GM12878 (cell line): ENCODE data around the gene CSNK1G2. TPM values are rescaled to one million over a fixed set of nuclear protein-coding genes. Genes with fewer than 3 reads are reported as not detected.
A peak's percentile ranks its signal among the peaks of the same experiment; 100 is the strongest.

Experiments
- ATAC-seq: fragments of 200-7000 bp; cut with Tn5 transposase; 3 replicates; pipeline ENCODE4 v1.9.1; 2020; ENCODE audit warnings: mild to moderate bottlenecking, moderate library complexity
- BruUV-seq: library from RNA; stranded (reverse); fragments of 400-500 nt; replicated peaks from 2 replicates; lab custom pipeline; 2021; lab: Mats Ljungman, UMichigan
- CTCF ChIA-PET: fragments of 300-600 bp; sonication (Branson Sonifier 250); formaldehyde crosslinking; extraction: SDS; loops from one replicate; lab custom pipeline; 2021; ENCODE audit warnings: inconsistent platforms; lab: Yijun Ruan, JAX
- POLR2A ChIA-PET: fragments of 350-600 bp; formaldehyde crosslinking; extraction: SDS; loops from one replicate; lab custom pipeline; 2021; ENCODE audit warnings: inconsistent platforms; lab: Charles Lee
- RAD21 ChIA-PET: fragments of 300-600 bp; sonication (Branson Sonifier 250); formaldehyde crosslinking; loops from one replicate; lab custom pipeline; 2023; ENCODE audit warnings: antibody characterized with exemption; ENCODE audit not compliant: unreplicated experiment; lab: Charles Lee
- SMC1A ChIA-PET: fragments of 300-600 bp; sonication (Branson Sonifier 250); formaldehyde crosslinking; loops from one replicate; lab custom pipeline; 2023; ENCODE audit not compliant: unreplicated experiment, uncharacterized antibody; lab: Charles Lee
- DNase-seq: peaks from one replicate; pipeline ENCODE4 v3.0.0-alpha.2; 2011; ENCODE audit warnings: low read depth, low spot score
- FAIRE-seq: peaks from 3 replicates; lab custom pipeline; 2011; peaks lifted over from hg19 to GRCh38; lab: Jason Lieb, UNC
- H2AFZ ChIP-seq: 2 replicates; pipeline ENCODE4 v1.6.0; 2011; ENCODE audit warnings: low read depth, low read length, control low read depth; ENCODE audit not compliant: control insufficient read depth
- H3K27ac ChIP-seq: 2 replicates; pipeline ENCODE4 v1.5.1; 2011; ENCODE audit warnings: control low read depth; ENCODE audit not compliant: control insufficient read depth, insufficient read depth
- H3K27me3 ChIP-seq, 2 experiments: replicated peaks in 1 of 2; 2 replicates each; pipeline versions ENCODE4 v1.6.0 to v1.6.1; 2011; ENCODE audit warnings: low read length in 1 of 2; ENCODE audit not compliant: control insufficient read depth in 2 of 2, insufficient read depth in 2 of 2
- H3K36me3 ChIP-seq, 2 experiments: 2 replicates each; pipeline ENCODE4 v1.5.1; 2011; ENCODE audit warnings: low read length in 1 of 2; ENCODE audit not compliant: control insufficient read depth in 2 of 2, insufficient read depth in 2 of 2
- H3K4me1 ChIP-seq: 2 replicates; pipeline ENCODE4 v1.6.1; 2011; ENCODE audit warnings: mild to moderate bottlenecking, low read length, moderate library complexity, mixed read lengths; ENCODE audit not compliant: control insufficient read depth, insufficient read depth
- H3K4me2 ChIP-seq: 2 replicates; pipeline ENCODE4 v1.6.0; 2011; ENCODE audit warnings: control low read depth; ENCODE audit not compliant: control insufficient read depth, insufficient read depth
- H3K4me3 ChIP-seq: fragments of 200-600 bp; sonication (generic); 2 replicates; pipeline ENCODE4 v1.5.1; 2016
- H3K79me2 ChIP-seq: 2 replicates; pipeline ENCODE4 v1.6.0; 2011; ENCODE audit warnings: low read length; ENCODE audit not compliant: control insufficient read depth, insufficient read depth
- H3K9ac ChIP-seq: 2 replicates; pipeline ENCODE4 v1.8.0; 2011; ENCODE audit warnings: low read length, control low read depth, mixed read lengths; ENCODE audit not compliant: control insufficient read depth, insufficient read depth
- H3K9me3 ChIP-seq: replicated peaks from 3 replicates; pipeline ENCODE4 v1.5.1; 2011; ENCODE audit warnings: mild to moderate bottlenecking, low read length; ENCODE audit not compliant: control insufficient read depth, insufficient read depth
- H4K20me1 ChIP-seq: 2 replicates; pipeline ENCODE4 v1.6.0; 2011; ENCODE audit not compliant: control insufficient read depth, insufficient read depth
- MEF2B ChIP-seq: fragments of 450-650 bp; IDR thresholded peaks from 2 replicates; pipeline ENCODE4 v1.6.1; 2018; ENCODE audit warnings: mild to moderate bottlenecking, moderate library complexity; ENCODE audit not compliant: partially characterized antibody, poor library complexity, severe bottlenecking
- MLLT1 ChIP-seq: fragments of 450-650 bp; IDR thresholded peaks from 2 replicates; pipeline ENCODE4 v1.6.1; 2016; ENCODE audit warnings: mild to moderate bottlenecking
- ZNF24 ChIP-seq: fragments of 450-650 bp; IDR thresholded peaks from 2 replicates; pipeline ENCODE4 v1.6.1; 2017; ENCODE audit warnings: antibody characterized with exemption, mild to moderate bottlenecking
- WGBS: methylation state at CpG from one replicate; pipeline ENCODE4 v1.1.6; 2016; ENCODE audit warnings: low lambda C conversion rate; ENCODE audit not compliant: insufficient replicate concordance, insufficient coverage; ENCODE audit errors: missing lambda C conversion rate; 5-methylcytosine and 5-hydroxymethylcytosine counted together
- in situ Hi-C: fragments of 300-500 bp; cut with MboI; formaldehyde crosslinking; loops from 9 replicates; pipeline ENCODE4 v1.14.3; 2018; ENCODE audit warnings: mixed read lengths
- intact Hi-C: fragments of 100-400 bp; cut with micrococcal nuclease; formaldehyde crosslinking; loops from one replicate; pipeline ENCODE4 v1.14.2; 2022; ENCODE audit not compliant: unreplicated experiment
- polyA plus RNA-seq, 11 experiments: library from polyadenylated mRNA; depleted of rRNA in 4 of 11; unstranded in 6 of 11; stranded (reverse) in 5 of 11; fragments of >200 nt; fragmentation: Nextera tagmentation in 4 of 11; fragmentation: Illumina TruSeq in 1 of 11; extraction: Ambion mirVana in 4 of 11; extraction: Trizol in 1 of 11; gene quantifications; 1 replicate in 1 of 11; 2 replicates in 10 of 11; pipeline versions ENCODE4 v1.2.1 to v1.2.3, GENCODE V29; 2011 to 2016; ENCODE audit warnings: inconsistent platforms in 2 of 11, missing spikeins in 2 of 11, low read depth in 1 of 11
- total RNA-seq, 4 experiments: library from RNA; depleted of rRNA in 3 of 4; stranded (reverse); fragments of >200 nt in 3 of 4; fragmentation: Illumina TruSeq in 1 of 4; extraction: Trizol in 1 of 4; gene quantifications; 2 replicates each; pipeline versions ENCODE4 v1.2.1 to v1.2.3, GENCODE V29; 2013 to 2021

The CSNK1G2 gene
- total and polyA plus RNA-seq, 10 of the 15 experiments (the other 5 are each of a cell fraction or from before 2014, with no cell fraction given) = 0.64 to 109 (median 25.0) TPM

- Histone ChIP-seq H3K4me1 (peaks cover 37% of the 10 kb centered on the region), H3K9me3 (no peaks in the 10 kb centered on the region), H2AFZ (peak overlapping the region; percentile 51), H4K20me1 (no peaks in the 10 kb centered on the region), H3K36me3 (no peaks in the 10 kb centered on the region), H3K4me2 (peak overlapping the region; percentile 93), H3K79me2 (peaks cover 36% of the 10 kb centered on the region), H3K27me3 (no peaks in the 10 kb centered on the region), H3K9ac (peak overlapping the region; percentile 84), H3K27ac (peak overlapping the region; percentile 96), H3K4me3 (peak overlapping the region; percentile 81)
- FAIRE-seq (no peak), DNase-seq (no peak), ATAC-seq (no peak)
- 63% methylated on average over 15 of the region's 15 CpGs for WGBS
- ChIA-PET POLR2A (interaction anchor here (0.6 to 1.0 kb wide), 3 partner anchors 21 to 120 kb away, joined by 4 to 6 read pairs (median 5); partner anchors contain the start of gene ABHD17A), SMC1A (no interaction called here), RAD21 (interaction anchor here (0.9 kb wide), 1 partner anchor 8 kb away, joined by 3 read pairs; no protein-coding TSS in a partner anchor), CTCF (interaction anchor here (0.7 to 1.7 kb wide), 4 partner anchors 9 to 39 kb away, joined by 3 to 10 read pairs (median 4); no protein-coding TSS in a partner anchor)
- BruUV-seq = no TSS peak
- in situ Hi-C loops (no loop called here), intact Hi-C loops (loop anchor here (1.0 to 10.0 kb wide), 3 partner anchors 42 to 189 kb away; partner anchors contain the start of genes BTBD2, IZUMO4 and MOB3A)
- peak; percentile 58 for TF ChIP-seq MEF2B
- no peak for TF ChIP-seq ZNF24
- peak; percentile 63 for TF ChIP-seq MLLT1
These were observed 35.1 kb upstream of the CSNK1G2 start for GRCh38 chr19:1905863-1906375.
